Measurements from ENCODE around the gene ADPRHL1. TPM values are rescaled to one million over a fixed set of nuclear protein-coding genes. Genes with fewer than 3 reads are reported as not detected.
"Not testable (repeated sequence)": the region's sequence is repeated elsewhere in the genome, so short reads cannot be mapped to it uniquely, and the experiment has no call there.

ADPRHL1 gene
- total RNA-seq, 1 donor from 2014 or later, result 442 TPM

GRCh38 chr13:113460599-113460998 lies 7.3 kb upstream of the ADPRHL1 start:
- no peak for DNase-seq

GRCh38 chr13:113460064-113460555 lies 6.8 kb upstream of the ADPRHL1 start:
- ATAC-seq (no peak), DNase-seq (no peak)
- intact Hi-C loops (cut with micrococcal nuclease), result no loop called here

More at GRCh38 chr13:113460599-113460998, 7.3 kb upstream of the ADPRHL1 start:
- no peak for ATAC-seq
- intact Hi-C loops (cut with micrococcal nuclease), result no loop called here

GRCh38 chr13:113458253-113459065 lies 5.2 kb upstream of the ADPRHL1 start:
- ATAC-seq (peak; percentile 65), DNase-seq (peak; percentile 71)
- intact Hi-C loops (cut with micrococcal nuclease), result no loop called here

GRCh38 chr13:113457510-113457909 lies 4.2 kb upstream of the ADPRHL1 start:
- no peak for ATAC-seq
- DNase-seq, result no peak
- intact Hi-C loops (cut with micrococcal nuclease), result no loop called here

- intact Hi-C loops (cut with micrococcal nuclease), result no loop called here
- ATAC-seq (no peak), DNase-seq (no peak)
Measured at GRCh38 chr13:113456116-113456702, 2.9 kb upstream of the ADPRHL1 start.

GRCh38 chr13:113455384-113455783 lies 2.1 kb upstream of the ADPRHL1 start:
- intact Hi-C loops (cut with micrococcal nuclease), result no loop called here
- no peak for ATAC-seq
- no peak for DNase-seq

- DNase-seq (peak; percentile 47), ATAC-seq (no peak)
- intact Hi-C loops (cut with micrococcal nuclease), result no loop called here
Measured at GRCh38 chr13:113454936-113455335, 1.6 kb upstream of the ADPRHL1 start.

- ATAC-seq, result no peak
- DNase-seq, result no peak
- intact Hi-C loops (cut with micrococcal nuclease), result no loop called here
Measured at GRCh38 chr13:113452466-113452865, 822 bp downstream of the ADPRHL1 start.

GRCh38 chr13:113451951-113452421 lies 1.3 kb downstream of the ADPRHL1 start:
- ATAC-seq (peak; percentile 72), DNase-seq (peak; percentile 82)
- intact Hi-C loops (cut with micrococcal nuclease), result no loop called here

GRCh38 chr13:113450861-113451620 lies 2.2 kb downstream of the ADPRHL1 start:
- ATAC-seq; intact Hi-C loops (cut with micrococcal nuclease): not testable (repeated sequence)
- DNase-seq, result peak; percentile 74

- intact Hi-C loops (cut with micrococcal nuclease); DNase-seq; ATAC-seq: not testable (repeated sequence)
Measured at GRCh38 chr13:113450348-113450744, 2.9 kb downstream of the ADPRHL1 start.

- intact Hi-C loops (cut with micrococcal nuclease), result no loop called here
- ATAC-seq, result no peak
- DNase-seq, result no peak
Measured at GRCh38 chr13:113449693-113450347, 3.5 kb downstream of the ADPRHL1 start.

GRCh38 chr13:113448885-113449692 lies 4.2 kb downstream of the ADPRHL1 start:
- ATAC-seq (no peak), DNase-seq (no peak)
- intact Hi-C loops (cut with micrococcal nuclease), result no loop called here

- DNase-seq, result peak; percentile 88
- ATAC-seq, result peak; percentile 56
- intact Hi-C loops (cut with micrococcal nuclease), result no loop called here
Measured at GRCh38 chr13:113448545-113448884, 4.8 kb downstream of the ADPRHL1 start.

- no peak for DNase-seq
- ATAC-seq, result no peak
- intact Hi-C loops (cut with micrococcal nuclease), result no loop called here
Measured at GRCh38 chr13:113447596-113447995, 5.7 kb downstream of the ADPRHL1 start.

- no peak for ATAC-seq
- intact Hi-C loops (cut with micrococcal nuclease), result no loop called here
- DNase-seq, result peak; percentile 25
Measured at GRCh38 chr13:113446488-113446854, 6.8 kb downstream of the ADPRHL1 start.

- DNase-seq, result no peak
- intact Hi-C loops (cut with micrococcal nuclease), result no loop called here
Measured at GRCh38 chr13:113445791-113446487, 7.3 kb downstream of the ADPRHL1 start.

GRCh38 chr13:113443991-113444390 lies 9.3 kb downstream of the ADPRHL1 start:
- intact Hi-C loops (cut with micrococcal nuclease), result no loop called here
- ATAC-seq (no peak), DNase-seq (no peak)

More at GRCh38 chr13:113445791-113446487, 7.3 kb downstream of the ADPRHL1 start:
- no peak for ATAC-seq

All from left ventricle myocardium superior (tissue), 1 donor.